ENCODE measurements around the gene RABEP1.
A peak's percentile ranks its signal among the peaks of the same experiment; 100 is the strongest.

RABEP1 gene

DNA sequence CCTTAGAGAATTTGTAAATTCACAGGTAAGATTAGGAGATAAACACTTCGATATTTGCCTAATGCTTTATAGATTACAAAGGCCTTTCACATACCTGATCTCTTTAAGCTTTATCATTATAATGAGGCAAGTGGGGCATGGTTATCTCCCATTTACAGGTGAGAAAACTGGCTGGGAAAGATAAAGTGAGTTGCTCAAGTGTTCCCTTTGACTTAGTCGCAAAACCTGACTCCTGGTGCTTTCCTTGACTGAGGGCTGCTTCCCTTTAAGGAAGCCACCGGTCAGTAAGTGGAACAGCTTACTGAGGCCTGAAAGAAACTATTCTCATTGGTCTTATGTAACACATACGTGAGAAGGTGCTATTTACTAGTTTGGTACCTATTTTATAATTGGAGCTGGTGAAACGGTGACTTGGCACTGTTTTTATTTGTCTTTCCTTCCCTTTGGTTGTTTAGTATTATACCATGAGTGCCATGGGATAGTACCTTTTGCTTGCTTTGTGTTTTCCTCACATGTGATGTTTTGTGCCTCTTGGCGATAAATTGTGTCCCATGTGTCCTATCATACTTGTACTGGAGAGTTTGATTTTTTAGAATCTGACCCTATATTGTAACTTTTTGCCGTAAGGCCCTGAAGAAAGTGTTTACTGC lies 80.2 kb downstream of the RABEP1 start:
- TF ChIP-seq, protein P1, sequence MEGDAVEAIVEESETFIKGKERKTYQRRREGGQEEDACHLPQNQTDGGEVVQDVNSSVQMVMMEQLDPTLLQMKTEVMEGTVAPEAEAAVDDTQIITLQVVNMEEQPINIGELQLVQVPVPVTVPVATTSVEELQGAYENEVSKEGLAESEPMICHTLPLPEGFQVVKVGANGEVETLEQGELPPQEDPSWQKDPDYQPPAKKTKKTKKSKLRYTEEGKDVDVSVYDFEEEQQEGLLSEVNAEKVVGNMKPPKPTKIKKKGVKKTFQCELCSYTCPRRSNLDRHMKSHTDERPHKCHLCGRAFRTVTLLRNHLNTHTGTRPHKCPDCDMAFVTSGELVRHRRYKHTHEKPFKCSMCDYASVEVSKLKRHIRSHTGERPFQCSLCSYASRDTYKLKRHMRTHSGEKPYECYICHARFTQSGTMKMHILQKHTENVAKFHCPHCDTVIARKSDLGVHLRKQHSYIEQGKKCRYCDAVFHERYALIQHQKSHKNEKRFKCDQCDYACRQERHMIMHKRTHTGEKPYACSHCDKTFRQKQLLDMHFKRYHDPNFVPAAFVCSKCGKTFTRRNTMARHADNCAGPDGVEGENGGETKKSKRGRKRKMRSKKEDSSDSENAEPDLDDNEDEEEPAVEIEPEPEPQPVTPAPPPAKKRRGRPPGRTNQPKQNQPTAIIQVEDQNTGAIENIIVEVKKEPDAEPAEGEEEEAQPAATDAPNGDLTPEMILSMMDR (IDR thresholded peaks at IDR 0.05; ENCODE audit: low read length, missing control alignments): no peak
- no peak for DNase-seq (ENCODE audit: low read depth)
- no peak overlapping the region for H3K4me3 ChIP-seq (replicated peaks; ENCODE audit: low read depth, low read length)

DNA sequence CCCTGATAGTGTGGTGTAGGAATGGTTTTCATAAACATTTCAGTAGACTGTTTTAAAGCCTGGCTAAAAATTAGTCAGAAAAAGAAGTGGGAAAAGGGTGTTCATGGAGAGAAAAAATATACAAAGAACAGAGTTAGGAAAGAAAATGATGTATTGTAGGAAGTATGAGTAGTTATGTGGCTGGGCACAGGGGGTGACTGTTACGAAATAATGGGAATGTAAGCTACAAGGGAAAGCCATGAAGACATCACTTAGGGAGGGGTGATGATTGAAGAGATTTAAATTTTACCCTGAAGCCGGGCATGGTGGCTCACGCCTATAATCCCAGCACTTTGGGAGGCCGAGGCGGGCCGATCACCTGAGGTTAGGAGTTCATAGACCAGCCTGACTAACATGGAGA lies 82.1 kb downstream of the RABEP1 start:
- DNase-seq (ENCODE audit: low read depth): peak; percentile 73
- TF ChIP-seq, protein P1 (IDR thresholded peaks at IDR 0.05; ENCODE audit: low read length, missing control alignments): no peak
- H3K4me3 ChIP-seq (replicated peaks; ENCODE audit: low read depth, low read length): no peak overlapping the region

DNA sequence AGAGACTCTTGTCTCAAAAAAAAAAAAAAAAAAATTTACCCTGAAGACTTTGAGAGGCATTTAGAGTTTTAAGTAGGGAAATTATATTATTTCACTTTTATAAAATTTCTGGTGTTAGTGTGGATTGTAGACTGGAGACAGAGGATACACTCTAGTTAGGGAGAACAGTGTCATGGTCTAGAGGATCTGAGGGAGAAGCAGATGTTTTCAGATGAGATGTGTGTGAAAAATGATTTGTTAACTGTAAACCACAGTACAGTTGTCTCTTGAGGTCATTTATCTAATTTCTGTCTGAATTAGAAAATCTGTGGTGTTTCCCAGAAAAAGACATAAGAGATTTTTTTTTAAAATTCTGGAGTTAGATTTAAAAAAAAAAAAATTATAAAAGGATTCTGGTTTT lies 82.6 kb downstream of the RABEP1 start:
- no peak for DNase-seq (ENCODE audit: low read depth)
- no peak overlapping the region for H3K4me3 ChIP-seq (replicated peaks; ENCODE audit: low read depth, low read length)
- TF ChIP-seq, protein P1 (IDR thresholded peaks at IDR 0.05; ENCODE audit: low read length, missing control alignments): no peak

DNA sequence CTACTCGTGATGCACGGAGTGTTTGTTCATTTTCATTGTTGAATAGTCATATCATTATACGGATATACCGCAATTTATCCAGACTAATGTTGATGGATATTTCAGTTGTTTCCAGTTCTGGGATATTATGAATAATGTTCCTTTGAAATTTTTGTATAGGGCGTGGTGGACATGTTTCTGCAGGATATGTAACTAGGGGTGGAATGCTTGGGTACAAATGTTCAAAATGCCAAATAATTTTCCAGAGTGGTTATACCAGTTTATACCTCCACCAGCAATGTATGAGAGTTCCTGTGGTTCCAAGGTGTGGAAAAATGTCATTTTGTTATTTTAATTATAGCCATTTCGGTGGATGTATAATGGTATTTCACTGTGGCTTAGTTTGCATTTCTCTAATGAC lies 83.7 kb downstream of the RABEP1 start:
- no peak for DNase-seq (ENCODE audit: low read depth)
- no peak overlapping the region for H3K4me3 ChIP-seq (replicated peaks; ENCODE audit: low read depth, low read length)
- TF ChIP-seq, protein P1 (IDR thresholded peaks at IDR 0.05; ENCODE audit: low read length, missing control alignments): no peak

DNA sequence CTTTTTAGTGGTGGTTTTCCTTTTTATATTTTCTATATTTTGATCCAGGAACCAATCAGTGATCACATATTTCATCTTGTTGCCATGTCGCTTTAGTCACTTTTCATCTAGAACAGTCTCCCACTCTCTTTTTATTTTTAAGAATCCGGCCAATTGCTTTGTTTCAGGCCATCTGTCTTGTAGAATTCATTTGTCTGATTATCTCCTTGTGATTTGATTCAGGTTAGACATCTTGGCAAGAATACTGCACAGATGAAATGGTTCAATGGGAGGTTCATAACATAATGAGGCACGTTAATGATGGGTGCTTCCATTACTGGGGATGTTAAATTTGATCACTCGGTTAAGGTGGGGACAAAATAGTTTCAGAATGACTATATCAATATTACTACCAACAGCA lies 88.3 kb downstream of the RABEP1 start:
- DNase-seq (ENCODE audit: low read depth): no peak
- no peak overlapping the region for H3K4me3 ChIP-seq (replicated peaks; ENCODE audit: low read depth, low read length)
- TF ChIP-seq, protein P1 (IDR thresholded peaks at IDR 0.05; ENCODE audit: low read length, missing control alignments): no peak

DNA sequence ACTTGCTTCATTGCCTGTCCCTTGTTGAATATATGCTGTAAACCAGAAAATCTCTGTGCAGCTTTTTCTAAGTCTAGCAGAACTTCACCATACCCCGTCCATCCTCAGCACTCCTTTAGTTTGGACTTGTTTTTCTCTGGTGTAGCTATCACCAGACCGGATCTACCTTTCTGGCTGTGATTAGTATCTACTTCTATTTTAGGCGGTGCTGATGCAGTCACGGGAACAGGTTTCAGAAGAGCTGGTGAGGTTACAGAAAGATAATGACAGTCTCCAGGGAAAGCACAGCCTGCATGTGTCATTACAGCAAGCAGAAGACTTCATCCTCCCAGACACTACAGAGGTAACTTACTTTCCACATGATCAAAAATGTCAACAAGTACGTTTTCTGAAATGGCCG lies 91.0 kb downstream of the RABEP1 start:
- no peak overlapping the region for H3K4me3 ChIP-seq (replicated peaks; ENCODE audit: low read depth, low read length)
- DNase-seq (ENCODE audit: low read depth): no peak
- TF ChIP-seq, protein P1 (IDR thresholded peaks at IDR 0.05; ENCODE audit: low read length, missing control alignments): no peak

DNA sequence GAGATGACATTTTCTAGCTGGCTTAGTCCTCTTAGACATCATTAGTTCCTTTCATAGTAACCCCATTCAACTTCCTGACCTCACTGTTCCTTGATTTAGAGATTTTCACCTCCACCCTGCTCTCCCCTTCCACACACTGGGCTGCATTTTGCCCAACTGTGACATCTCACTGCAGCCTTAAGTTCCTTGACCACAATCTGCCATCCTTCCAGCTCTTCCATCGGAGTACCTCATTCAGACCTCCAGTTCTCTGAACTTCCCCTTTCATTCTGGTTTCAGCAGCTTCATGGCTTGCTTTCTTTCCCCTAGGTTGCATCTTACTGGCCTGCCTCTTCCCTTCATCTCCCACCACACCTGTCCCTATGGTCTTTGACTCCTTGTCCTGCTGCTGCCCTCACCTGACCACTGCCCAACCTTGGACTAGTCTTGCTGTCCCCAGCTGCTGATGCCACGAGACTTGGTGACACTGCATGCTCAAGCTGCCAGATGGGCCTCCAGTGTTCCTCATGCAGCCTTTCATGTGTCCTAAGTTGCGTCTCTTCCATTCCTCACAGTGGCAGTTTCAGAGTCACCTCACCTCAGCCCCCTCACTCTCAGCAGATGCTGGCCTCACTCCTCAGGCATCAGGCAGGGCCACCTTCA lies 96.6 kb downstream of the RABEP1 start:
- H3K4me3 ChIP-seq (replicated peaks; ENCODE audit: low read depth, low read length): no peak overlapping the region
- TF ChIP-seq, protein P1 (IDR thresholded peaks at IDR 0.05; ENCODE audit: low read length, missing control alignments): no peak
- DNase-seq (ENCODE audit: low read depth): no peak

Data from fibroblast of pulmonary artery (primary cell).